ENCODE results near the gene CFAP43.

- no peak for TF ChIP-seq POLR2A (IDR thresholded peaks at IDR 0.05)
- TF ChIP-seq, protein P1, sequence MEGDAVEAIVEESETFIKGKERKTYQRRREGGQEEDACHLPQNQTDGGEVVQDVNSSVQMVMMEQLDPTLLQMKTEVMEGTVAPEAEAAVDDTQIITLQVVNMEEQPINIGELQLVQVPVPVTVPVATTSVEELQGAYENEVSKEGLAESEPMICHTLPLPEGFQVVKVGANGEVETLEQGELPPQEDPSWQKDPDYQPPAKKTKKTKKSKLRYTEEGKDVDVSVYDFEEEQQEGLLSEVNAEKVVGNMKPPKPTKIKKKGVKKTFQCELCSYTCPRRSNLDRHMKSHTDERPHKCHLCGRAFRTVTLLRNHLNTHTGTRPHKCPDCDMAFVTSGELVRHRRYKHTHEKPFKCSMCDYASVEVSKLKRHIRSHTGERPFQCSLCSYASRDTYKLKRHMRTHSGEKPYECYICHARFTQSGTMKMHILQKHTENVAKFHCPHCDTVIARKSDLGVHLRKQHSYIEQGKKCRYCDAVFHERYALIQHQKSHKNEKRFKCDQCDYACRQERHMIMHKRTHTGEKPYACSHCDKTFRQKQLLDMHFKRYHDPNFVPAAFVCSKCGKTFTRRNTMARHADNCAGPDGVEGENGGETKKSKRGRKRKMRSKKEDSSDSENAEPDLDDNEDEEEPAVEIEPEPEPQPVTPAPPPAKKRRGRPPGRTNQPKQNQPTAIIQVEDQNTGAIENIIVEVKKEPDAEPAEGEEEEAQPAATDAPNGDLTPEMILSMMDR (IDR thresholded peaks at IDR 0.05), result no peak
Measured at GRCh38 chr10:104245066-104245632, 13.0 kb upstream of the CFAP43 start.

All from gastroesophageal sphincter (tissue), 3 donors.